Mesangial cell (primary cell): ENCODE data around the gene FBXL4. TPM values are rescaled to one million over a fixed set of nuclear protein-coding genes. Genes with fewer than 3 reads are reported as not detected.

Source experiments
- total RNA-seq: library from RNA; depleted of rRNA; stranded (reverse); fragments of >200 nt; gene quantifications from 2 replicates; pipeline ENCODE4 v1.2.3, GENCODE V29; 2015

Gene FBXL4
- total RNA-seq = 7.3 and 10.5 TPM in 2 replicates

DNA sequence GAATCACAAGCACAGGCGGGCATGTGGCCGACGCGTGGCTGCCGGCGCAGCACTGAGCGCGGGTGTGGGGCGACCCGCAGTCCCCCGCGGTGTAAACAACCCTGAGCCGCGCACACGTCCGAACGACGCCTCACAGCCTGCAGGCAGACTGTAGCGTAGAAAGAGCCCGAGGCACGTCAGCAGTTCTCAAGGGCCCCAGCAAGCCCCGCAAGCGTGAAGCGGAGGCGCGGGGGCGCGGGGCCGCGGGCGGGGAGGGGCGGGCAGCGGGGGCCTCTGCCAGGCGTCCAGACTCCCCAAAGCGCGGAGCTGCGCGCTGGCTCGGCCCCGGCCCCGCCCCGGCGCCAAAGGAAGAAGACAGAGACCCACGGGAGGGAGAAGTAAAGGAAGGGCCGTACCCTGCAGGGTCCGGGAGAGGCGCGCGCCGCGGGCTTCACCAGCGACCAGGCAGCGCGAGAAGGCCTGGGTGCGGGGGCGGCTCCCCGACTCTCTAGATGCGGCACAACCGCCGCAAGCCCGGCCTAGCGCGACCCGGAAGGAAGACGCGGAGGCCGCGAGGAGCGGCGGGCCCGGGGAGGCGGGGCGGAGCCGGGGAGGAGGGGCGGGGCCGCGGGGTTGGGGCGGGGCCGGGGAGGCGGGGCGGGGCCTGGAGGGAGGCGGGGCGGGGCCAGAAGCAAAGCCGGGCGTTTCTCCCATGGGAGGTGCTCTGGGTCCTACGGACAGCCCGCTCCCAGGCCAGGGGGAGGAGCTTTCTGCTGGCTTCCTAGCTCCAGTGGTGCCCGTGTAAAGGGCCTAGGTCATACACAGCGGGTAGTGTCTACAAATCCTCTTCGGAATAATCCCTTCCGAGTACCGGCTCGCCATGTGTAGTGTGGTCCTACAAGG is at the start of gene FBXL4:
Gene FBXL4 (minus strand): TSS at position 536 of the 882 bp plus-strand sequence. CDS start 20,958 bp downstream, outside the sequence.

DNA sequence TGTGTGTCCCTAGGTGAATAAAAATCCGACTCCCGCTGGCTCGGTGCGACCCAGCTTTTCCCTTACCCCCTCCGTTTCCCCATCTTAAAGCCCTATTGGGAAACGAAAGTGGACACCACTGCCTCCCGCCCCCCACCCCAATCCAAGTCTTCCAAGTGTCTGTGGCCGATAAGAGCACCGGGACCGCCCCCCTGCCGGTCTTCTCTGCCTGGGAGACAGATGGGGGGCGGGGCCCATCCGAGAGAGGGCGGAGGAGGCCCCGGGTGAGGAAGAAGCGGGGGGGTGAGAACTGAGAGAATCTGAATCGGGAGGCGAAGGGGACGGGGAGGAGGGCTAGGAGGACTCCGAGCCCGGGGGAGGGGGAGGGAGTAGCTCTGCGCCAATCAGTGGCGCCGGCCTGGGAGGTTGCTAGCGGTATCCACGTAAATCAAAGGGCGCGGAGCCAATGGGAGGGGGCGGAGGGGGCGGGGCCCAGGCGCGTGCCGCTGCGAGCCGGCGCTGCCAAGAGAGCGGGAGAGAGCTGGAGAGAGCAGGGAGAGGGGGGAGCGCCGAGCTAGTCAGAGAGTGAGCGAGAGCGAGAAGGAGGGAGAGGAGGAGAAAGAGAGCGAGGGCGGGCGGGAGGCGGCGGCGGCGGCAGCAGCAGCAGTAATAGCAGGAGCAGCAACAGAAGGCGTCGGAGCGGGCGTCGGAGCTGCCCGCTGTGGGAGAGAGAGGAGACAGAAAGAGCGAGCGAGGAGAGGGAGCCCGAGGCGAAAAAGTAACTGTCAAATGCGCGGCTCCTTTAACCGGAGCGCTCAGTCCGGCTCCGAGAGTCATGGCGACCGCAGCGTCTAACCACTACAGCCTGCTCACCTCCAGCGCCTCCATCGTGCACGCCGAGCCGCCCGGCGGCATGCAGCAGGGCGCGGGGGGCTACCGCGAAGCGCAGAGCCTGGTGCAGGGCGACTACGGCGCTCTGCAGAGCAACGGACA is 113.4 kb downstream of the FBXL4 start, which contains the start of gene POU3F2:
Gene POU3F2 (plus strand): TSS at position 515 of the 972 bp plus-strand sequence. CDS start 300 bp downstream, at position 815.

Other genes starting within 250 kb of the FBXL4 start
- gene POU3F2, start 113.4 kb downstream of the FBXL4 start, total RNA-seq = not detected in 2 replicates